ENCODE measurements around the gene RAD21L1.

Gene RAD21L1

DNA sequence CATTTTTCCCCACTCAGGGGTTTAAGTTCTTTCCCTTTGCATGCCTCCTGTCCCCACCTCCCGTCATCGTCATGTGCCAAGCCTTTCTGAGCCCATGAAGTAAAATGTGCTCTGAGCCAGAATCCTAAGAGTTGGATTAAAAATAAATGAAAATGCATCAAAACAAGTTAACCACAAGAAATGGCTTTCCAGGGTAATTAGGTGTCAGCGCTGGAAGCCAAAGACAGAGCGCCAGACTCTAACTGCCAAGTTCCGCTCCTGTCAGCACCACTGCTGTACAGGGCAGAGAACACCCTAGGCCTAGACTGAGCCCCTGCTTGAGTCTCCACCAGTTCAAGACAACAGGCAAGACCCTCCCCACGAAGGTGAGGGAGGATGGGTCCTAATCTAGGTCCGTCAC, 28.0 kb upstream of the RAD21L1 start:
- in situ Hi-C loops (cut with MboI; ENCODE audit: low sequenced_read_pairs), result loop anchor here (25.0 kb wide), 1 partner anchor 386 kb away; no protein-coding TSS in a partner anchor

DNA sequence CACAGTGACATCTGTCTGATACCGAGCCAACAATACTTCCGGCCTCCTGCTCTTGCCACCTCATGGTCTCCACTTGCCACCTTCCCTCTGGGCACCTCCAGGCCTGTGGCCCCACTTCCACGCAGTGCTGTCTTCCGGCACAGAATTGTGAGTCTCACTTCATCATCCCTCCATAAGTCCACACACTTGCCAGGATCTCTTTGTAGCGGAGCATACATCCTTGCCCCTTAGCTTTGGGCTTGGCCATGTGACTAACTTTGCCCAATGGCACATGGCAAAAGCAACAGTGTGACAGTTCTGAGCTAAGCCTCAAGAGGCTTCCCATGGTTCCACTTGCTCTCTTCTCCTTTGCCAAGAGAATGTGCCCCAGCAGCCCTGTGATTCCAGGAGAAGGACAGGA, 27.1 kb upstream of the RAD21L1 start:
- in situ Hi-C loops (cut with MboI; ENCODE audit: low sequenced_read_pairs), result loop anchor here (25.0 kb wide), 1 partner anchor 386 kb away; no protein-coding TSS in a partner anchor

DNA sequence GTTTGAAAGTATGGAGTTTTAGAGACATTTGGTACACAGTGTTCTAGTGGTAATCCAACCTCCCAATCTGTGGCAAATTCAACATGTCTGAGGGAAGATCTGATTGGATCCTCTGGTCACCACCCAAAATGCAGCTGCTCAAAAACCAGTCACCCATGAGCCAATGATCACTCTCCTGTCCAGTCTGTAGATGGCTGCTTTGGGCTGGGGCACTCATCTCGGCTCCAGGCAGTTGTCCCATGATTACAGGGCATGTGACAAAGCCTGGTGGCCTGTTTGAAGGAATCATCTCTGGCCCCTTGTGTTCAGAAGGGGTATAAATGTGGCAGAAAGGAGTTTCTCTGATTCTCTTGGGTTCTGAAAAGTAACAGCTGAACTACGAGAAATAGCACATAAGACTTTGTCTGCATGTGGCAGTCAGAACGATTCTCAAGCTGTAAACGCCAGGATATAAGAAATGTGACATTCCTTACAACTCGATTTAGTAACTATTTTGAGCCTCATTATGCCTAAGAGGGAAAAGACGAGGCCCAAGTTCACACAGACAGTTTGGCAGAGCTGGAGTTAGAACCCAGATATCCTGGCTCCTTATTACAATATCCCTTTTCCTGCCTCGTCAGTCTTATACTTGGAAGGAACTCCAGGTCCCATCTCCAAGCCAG, 26.5 kb upstream of the RAD21L1 start:
- in situ Hi-C loops (cut with MboI; ENCODE audit: low sequenced_read_pairs), result loop anchor here (25.0 kb wide), 1 partner anchor 387 kb away; no protein-coding TSS in a partner anchor

DNA sequence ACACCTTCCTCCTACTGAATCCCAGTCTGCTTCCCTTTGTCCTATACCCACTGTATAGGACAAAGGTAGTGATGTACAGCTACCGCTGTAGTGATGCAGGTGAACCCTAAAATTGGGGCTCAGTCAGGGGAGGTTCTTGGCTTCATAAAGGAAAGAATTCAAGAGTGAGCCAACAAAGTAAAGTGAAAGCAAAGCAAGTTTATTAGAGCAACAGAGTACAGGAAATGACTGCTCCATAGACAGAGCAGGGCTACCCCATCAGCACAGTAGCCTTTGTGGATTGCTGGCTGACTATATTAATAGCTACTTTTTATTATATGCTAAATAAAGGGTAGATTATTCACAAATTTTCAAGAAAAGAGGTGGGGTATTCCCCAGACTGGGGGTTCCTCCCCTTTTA, 25.9 kb upstream of the RAD21L1 start:
- in situ Hi-C loops (cut with MboI; ENCODE audit: low sequenced_read_pairs), result loop anchor here (25.0 kb wide), 1 partner anchor 388 kb away; no protein-coding TSS in a partner anchor

DNA sequence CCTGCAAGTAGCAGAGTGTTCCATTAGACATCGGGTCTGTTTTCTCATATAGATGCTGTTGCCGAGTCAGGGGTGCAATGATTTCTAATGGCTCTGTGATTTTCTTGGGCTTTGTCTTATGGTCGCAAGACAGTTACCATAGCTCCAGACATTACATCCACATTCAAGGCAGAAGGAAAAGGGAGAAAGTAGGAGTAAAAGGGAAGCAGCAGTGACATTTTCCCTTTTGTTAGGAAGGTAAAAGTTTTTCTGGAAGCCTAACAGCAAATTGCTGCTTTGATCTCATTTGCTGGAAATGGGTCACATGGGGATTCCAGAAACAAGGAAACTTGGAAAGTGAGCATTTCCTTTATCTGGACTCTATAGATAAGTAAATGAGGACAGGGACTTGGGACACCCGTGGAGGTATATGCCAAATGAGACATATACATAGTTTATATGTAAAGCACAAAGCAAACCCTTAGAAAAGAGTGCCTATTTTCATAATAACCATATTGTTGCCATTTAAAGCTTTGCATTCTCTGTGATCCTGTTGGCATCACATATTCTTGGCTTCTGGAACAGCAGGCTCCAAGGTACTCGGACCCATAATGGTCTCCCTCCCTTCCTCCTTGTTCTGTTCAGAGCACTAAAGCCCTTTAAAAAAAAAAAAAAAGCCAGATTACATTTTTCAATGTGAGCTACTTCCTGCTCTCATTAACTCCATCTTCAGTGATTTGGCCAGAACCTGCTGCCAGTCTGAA, 22.9 kb upstream of the RAD21L1 start, which contains the start of gene C20orf202:
Gene C20orf202 (plus strand): TSS at position 693 of the 743 bp plus-strand sequence. CDS start 132 bp downstream, outside the sequence.
- in situ Hi-C loops (cut with MboI; ENCODE audit: low sequenced_read_pairs), result no loop called here

DNA sequence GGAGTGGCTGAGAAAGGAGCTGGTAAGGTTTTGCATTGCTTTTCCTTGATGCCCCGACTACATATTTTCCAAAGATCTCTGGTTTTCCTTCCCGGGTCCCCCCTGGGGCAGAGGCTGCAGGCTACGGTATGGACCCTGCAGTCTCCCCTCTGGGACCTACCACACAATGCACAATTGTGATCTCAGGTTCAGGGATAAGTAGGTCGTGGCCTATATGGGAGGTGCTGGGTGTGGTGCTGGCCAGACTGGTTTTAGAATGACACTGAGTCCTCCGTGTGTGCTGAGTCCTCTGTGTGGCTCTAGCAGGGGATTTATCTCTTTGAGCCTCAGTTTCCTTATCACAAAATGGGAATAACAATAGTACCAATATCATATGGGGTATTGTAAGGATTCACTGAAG, 22.2 kb upstream of the RAD21L1 start:
- in situ Hi-C loops (cut with MboI; ENCODE audit: low sequenced_read_pairs), result no loop called here

DNA sequence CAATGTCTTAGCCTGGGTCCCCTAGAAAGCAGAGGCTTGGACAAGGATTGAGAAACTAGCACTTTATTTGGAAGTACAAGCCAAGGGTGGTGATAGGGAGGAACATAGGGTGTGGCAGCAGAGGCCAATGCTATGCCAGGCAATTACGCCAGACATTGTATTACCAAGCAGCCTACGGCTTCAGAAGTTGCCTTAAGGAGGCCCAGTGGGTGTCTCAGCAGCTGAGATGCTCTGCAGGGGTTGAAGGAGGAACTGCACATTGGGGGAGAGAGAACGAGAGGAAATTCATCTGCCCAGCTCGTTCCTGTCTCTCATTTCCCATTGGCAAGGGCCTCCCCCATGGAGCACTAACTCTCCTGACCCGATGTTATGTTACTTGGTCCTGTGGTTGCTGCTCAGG, 21.7 kb upstream of the RAD21L1 start:
- in situ Hi-C loops (cut with MboI; ENCODE audit: low sequenced_read_pairs), result no loop called here

DNA sequence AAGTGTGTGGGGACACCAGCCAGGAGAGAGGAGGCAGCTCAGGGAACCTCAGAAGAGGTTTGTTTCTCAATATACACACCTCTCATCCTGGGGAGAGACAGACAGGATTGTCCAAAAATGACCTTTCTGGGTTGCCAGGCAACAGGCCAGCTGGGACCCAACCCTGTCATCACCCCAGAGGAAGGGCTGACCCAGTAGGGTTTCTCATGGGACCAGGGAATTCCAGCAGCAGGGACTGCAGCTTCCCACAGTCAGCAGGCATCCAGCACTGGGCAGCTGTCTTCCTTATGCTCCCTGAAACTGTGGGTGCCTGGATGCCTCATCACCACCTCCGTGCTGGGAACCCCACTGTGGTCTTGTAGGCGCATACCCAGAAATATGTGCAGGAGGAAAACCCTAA, 21.3 kb upstream of the RAD21L1 start:
- in situ Hi-C loops (cut with MboI; ENCODE audit: low sequenced_read_pairs), result no loop called here

DNA sequence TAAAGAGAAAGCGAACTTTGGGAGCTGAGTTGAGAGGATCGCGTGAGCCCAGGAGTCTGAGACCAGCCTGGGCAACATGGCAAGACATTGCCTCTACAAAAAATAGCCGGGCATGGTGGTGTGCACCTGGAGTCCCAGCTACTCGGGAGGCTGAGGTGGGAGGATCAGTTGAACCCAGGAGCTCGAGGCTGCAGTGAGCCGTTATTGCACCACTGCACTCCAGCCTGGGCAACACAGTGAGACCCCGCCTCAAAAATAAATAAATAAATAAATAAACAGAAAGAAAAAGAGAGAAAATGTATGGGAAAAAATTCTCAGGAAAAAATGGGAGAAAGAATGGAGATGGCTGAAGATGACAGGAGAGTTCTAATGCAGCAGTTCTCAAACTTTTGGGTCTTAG, 20.0 kb upstream of the RAD21L1 start:
- in situ Hi-C loops (cut with MboI; ENCODE audit: low sequenced_read_pairs), result no loop called here

DNA sequence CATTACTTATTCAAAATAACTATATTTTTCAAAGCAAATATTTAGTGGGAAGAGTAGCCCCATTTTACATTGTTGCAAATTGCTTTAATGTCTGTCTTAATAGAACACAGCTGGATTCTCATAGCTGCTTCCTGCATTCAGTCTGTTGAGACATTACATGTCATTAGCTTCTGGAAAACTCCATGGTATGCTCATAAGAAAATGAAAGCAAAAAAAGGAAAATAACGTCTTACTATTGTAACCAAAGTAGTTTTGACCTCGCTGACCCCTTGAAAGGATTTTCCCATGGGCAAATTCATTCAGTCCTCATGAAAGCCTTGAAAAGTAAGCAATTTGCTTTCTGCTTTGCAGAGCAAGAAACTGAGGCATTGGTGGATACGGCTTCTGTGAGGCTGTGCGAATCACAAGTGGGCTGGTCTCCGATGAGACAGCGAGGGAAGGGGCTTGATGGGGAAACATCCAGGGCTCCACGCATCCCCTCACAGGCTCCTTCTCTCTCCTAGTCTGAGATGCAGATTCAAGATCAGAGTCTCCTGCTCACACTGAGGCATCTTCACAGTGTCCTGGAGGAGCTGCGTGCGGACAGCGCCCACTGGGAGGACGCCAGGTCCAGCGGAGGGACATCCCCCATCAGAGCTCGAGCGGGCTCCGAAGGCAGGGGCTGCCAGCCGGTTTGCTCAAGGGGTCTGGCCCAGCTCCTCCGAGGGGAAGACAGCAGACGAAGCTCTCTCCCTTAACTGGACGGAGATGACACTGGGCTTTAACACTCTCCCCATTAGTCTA, 19.3 kb upstream of the RAD21L1 start:
- in situ Hi-C loops (cut with MboI; ENCODE audit: low sequenced_read_pairs), result no loop called here

DNA sequence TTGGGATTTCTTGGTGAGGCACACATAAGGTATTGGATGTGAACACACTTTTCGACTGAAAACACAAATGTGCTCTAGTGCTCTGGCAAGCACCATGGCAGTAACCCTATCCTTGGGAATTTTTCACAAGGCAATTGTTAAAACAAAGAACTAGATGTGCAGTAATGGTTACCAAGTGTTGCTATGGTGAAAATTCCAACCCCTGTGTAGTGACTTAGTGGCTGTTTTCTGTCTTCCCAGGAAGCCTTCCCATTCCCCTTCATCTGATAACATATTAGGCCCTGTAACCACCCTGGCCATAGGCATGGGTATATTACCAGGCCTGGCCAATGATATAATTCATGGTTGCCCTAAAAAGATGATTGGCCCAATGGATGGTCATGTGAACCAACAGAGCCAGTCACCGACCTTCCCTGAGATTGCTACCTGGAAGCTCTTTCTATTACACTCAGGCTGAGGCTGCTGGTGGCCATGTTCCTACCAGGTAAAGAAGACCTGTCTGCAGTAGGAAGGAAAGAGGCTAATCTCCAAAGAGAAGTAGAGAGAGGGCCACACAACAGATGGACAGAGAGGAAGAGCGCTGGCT, 18.5 kb upstream of the RAD21L1 start:
- in situ Hi-C loops (cut with MboI; ENCODE audit: low sequenced_read_pairs), result no loop called here

DNA sequence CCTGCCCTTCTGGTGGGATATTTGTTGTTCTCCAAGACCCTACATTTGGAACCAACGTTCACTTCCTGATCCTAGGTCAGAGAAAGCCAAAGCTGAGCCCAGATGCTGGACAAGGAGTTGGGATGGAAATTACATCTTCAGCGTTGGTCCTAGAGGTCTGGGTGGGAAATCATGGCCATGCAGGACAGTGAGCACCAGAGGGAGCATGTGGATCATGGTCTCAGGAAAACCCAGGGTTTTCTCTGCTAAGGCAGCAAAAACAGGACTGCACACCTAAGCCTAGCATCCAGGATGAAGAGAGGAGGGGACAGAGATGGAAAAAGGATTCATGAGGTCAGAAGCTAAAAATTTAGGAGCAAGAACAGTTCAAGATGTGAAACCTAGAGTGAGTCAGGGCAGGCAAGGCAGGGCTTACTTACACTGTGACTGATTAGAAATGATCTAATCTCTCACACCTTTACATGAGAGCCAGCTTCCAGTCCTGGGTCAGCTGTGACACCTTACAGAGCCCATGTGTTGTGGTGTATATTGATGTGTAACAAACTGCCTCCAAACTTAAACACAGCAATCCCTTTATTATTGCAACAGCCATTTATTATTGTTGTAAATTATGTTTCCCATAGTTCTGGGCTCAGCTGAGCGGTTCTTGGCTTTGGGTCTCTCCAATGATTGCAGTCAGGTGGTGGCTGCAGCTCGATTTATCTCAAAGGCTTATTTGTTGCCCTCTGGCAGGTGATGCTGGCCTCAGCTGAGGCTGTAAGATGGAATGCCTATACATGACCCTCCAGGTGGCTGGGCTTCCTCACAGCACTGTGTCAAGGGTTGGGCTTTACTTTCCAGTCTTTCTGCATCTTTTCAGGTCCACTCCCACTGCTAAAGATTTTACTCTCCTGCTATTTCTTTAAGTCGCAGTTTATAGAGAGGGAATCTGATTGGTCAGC, 16.1 kb upstream of the RAD21L1 start:
- in situ Hi-C loops (cut with MboI; ENCODE audit: low sequenced_read_pairs), result no loop called here

DNA sequence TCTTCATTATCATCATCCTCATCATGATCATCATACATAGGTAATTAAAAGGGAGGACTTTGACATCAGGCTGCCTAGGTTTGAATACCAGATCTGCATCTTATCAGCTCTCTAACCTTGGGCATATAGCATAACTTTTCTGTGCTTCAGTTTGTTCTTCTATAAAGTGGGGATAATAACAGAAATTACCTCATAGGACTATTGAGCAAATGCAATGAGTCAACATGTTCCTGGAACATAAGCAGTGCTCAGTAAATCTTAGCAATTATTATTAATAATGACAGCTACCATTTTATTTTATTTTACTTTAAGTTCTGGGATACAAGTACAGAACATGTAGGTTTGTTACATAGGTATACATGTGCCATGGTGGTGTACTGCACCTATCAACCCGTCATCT, 15.3 kb upstream of the RAD21L1 start:
- in situ Hi-C loops (cut with MboI; ENCODE audit: low sequenced_read_pairs), result no loop called here

DNA sequence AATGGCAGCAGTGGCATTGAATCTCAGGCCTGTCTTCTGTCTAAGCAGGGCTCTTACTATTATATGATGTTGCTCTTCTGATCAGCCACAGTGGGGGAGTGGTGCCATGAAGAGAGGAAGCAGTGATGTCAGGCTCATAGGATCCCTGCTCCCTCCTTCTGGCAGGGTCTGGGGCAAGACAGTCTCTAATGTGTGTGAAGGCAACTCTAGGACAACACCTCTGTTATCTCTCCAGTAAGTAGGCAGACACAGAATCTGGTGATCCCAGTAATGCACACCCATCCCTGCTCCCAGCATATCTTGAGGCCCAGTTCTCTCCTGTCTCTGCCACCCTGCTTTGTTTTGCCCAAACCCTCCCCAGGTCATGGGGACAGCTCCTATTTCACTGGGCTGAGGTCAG, 13.8 kb upstream of the RAD21L1 start:
- in situ Hi-C loops (cut with MboI; ENCODE audit: low sequenced_read_pairs), result no loop called here

DNA sequence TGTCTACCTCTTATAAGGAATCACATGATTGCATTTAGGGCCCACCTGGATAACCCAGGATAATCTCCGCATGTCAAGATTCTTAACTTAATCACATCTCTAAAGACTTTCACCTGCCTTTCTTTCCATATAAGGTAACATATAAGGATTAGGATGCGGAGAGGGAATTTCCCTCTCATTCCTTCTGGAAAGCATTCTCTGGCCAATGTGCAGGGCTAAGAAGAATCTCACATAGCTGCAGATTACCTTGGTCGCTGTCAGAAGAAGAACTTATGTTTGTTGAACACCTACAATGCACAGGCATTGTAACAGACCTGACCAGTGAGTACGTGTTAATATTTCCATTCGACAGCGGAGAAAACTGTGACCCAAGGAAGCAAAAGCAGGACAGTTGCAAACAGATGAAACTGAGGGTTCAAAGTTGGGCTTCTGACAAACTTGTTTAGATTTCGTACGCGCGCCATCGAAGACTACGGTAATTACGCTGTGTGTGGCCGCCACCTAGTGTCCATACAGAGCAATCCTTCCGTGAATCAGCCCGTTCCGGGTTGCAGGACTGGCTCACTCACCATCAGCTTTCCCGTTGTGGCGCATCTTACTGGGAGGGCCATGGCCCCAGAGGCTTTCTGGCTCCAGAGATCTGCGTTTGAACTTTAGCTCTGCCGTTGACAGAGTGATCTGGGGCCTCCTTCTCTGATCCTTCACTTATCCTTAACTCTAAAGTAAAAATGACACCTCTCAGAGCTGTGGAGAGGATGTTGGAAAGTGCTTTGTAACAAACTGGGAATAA, 13.0 kb upstream of the RAD21L1 start:
- in situ Hi-C loops (cut with MboI; ENCODE audit: low sequenced_read_pairs), result no loop called here

DNA sequence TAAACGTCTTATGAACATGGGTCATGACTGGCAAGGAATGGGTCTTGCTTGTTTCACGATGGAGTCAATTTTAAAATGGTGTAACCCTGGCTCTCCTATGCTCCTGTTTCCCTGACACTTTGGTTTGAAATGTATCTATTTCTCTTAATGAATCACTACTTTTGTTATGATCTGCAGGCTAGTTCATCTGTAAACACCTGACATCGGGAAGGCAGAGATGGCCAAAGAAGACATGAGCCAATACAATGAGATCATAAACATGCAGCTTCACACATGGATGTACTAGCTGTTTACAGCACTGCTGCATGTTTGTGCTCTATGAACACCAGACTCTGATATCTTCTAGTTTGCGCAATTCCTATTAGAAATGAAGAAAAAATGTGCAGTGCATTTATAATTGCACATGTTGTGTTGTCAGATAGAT, 11.0 kb upstream of the RAD21L1 start:
- in situ Hi-C loops (cut with MboI; ENCODE audit: low sequenced_read_pairs), result no loop called here

DNA sequence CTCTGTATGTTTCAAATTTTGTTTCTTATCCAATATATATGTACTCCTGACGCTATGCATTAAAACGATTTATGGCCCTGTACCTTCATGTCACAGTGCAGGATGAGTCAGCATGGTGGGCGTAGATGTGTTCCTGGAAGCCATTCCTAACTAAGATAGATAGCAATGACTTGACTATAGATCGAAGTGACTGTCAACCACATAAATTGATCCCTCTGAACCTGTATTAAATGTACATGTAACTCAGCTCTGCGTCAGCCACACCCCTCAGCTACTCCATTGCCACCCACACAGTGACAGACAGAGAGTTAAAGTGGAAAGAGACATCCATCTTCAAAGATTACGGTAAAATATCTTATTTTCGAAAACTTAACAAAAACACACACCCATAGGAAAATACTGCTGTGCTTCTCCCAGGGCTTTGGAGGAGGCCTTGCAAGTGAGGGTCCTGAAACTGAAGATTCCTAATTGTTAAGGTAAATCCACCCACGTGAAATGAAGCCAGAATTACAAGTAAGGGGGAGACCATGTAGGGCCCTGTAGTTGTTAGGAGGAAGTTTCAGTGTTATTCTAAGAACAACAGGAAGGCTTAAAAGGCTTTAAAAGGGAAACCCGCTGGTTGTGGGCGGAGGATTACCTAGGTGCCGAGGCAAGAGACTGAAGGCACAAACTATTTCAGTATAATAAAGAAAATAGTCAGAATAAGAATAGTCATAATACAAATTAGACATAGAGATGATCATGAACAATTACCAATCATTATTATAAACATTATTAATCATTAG, 10.3 kb upstream of the RAD21L1 start:
- in situ Hi-C loops (cut with MboI; ENCODE audit: low sequenced_read_pairs), result no loop called here
